Breast epithelium (tissue), 4 donors: ENCODE results near the gene SCRG1. TPM values are rescaled to one million over a fixed set of nuclear protein-coding genes. Genes with fewer than 3 reads are reported as not detected.
A peak's percentile ranks its signal among the peaks of the same experiment; 100 is the strongest.

Experiments
- DNase-seq, 2 donors: peaks; one replicate each; pipeline ENCODE4 v3.0.0-alpha.2; 2019; ENCODE audit warnings: low spot score in 2 of 2
- H3K27ac ChIP-seq, 2 donors: fragments of 200-600 bp; sonication (generic) in 1 of 2; one replicate each; pipeline ENCODE4 v1.5.1; 2016 to 2019; ENCODE audit warnings: mild to moderate bottlenecking in 1 of 2
- H3K27me3 ChIP-seq, 2 donors: fragments of 200-600 bp; sonication (generic) in 1 of 2; one replicate each; pipeline versions ENCODE4 v1.5.1 to v1.6.0; 2017 to 2019; ENCODE audit warnings: control low read depth in 1 of 2, mild to moderate bottlenecking in 1 of 2
- H3K36me3 ChIP-seq: fragments of 200-600 bp; one replicate; pipeline ENCODE4 v1.5.1; 2019
- H3K4me1 ChIP-seq, 2 donors: fragments of 200-600 bp; sonication (generic); one replicate each; pipeline ENCODE4 v1.5.1; 2016 to 2019; ENCODE audit warnings: control low read depth in 1 of 2
- H3K4me3 ChIP-seq, 3 donors: fragments of 200-600 bp; sonication (generic); 1 replicate in 2 of 3; 2 replicates in 1 of 3; pipeline ENCODE4 v1.5.1; 2016 to 2019; ENCODE audit warnings: mild to moderate bottlenecking in 3 of 3, moderate library complexity in 2 of 3
- H3K9me3 ChIP-seq, 2 donors: fragments of 200-600 bp; sonication (generic) in 1 of 2; one replicate each; pipeline ENCODE4 v1.5.1; 2016 to 2019; ENCODE audit warnings: control low read depth in 1 of 2
- CTCF ChIP-seq, 3 donors: fragments of 450-650 bp; IDR thresholded peaks; one replicate each; pipeline ENCODE4 v1.5.1; 2016 to 2017; ENCODE audit warnings: antibody characterized with exemption in 3 of 3, mild to moderate bottlenecking in 3 of 3, moderate library complexity in 3 of 3
- POLR2A ChIP-seq: fragments of 450-650 bp; IDR thresholded peaks from one replicate; pipeline ENCODE4 v1.6.1; 2016; ENCODE audit warnings: antibody characterized with exemption, mild to moderate bottlenecking, moderate library complexity
- POLR2AphosphoS5 ChIP-seq, 3 donors: sonication (generic); formaldehyde crosslinking; IDR thresholded peaks; one replicate each; pipeline ENCODE4 v1.6.1; 2017; ENCODE audit warnings: antibody characterized with exemption in 3 of 3
- intact Hi-C: fragments of 100-400 bp; cut with DNase I; formaldehyde crosslinking; loops from one replicate; pipeline ENCODE4 v1.15.1; 2023; ENCODE audit warnings: low total_unique reads
- total RNA-seq, 3 donors: library from RNA; depleted of rRNA; stranded (reverse); fragments of >200 nt; gene quantifications; one replicate each; pipeline ENCODE4 v1.1.0, GENCODE V29; 2016

The SCRG1 gene
- total RNA-seq, 3 donors from 2014 or later, result under 0.01 to 4.0 (median 0.48) TPM

DNA sequence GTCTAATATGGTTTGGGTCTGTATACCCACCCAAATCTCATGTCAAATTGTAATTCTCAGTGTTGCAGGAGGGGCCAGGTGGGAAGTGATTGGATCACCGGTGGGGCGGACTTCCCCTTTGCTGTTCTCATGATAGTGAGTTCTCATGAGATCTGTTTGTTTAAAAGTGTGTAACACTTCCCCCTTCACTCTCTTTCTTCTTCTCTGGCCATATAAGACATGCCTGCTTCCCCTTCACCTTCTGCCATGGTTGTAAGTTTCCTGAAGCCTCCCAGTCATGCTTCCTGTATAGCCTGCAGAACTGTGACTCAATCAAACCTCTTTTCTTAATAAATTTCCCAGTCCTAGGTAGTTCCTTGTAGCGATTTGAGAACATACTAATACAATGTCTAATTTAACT, 19.7 kb upstream of the SCRG1 start:
- intact Hi-C loops, result no loop called here
- no peak for TF ChIP-seq CTCF (IDR thresholded peaks at IDR 0.05)
- TF ChIP-seq POLR2A, result no peak
- no peak for TF ChIP-seq POLR2AphosphoS5 (IDR thresholded peaks at IDR 0.05)
- Histone ChIP-seq H3K9me3 (no peaks in the 10 kb centered on the region), H3K27ac (no peak overlapping the region), H3K27me3 (no peaks in the 10 kb centered on the region), H3K4me1 (no peaks in the 10 kb centered on the region), H3K36me3 (no peaks in the 10 kb centered on the region), H3K4me3 (no peak overlapping the region)
- no peak for DNase-seq

DNA sequence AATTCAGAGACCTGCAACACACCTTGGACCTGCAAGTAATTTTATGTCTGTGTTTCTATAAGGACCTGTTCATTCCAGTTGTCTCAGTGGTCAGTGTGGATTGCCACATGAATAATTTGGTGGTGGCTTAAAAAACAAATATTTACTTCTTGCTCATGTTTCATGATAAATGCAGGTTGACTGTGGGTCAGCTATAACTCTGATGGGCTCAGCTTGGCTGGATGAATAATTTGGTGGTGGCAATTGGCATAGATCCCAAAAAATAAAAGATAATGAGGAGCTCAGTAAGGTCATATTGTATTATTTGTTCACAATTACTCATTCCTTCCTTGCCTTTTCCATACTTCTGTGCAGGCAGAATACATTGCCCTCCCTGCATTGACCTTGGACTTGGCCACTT, 18.9 kb upstream of the SCRG1 start:
- Histone ChIP-seq H3K4me3 (no peak overlapping the region), H3K9me3 (no peaks in the 10 kb centered on the region), H3K27me3 (no peaks in the 10 kb centered on the region), H3K27ac (no peak overlapping the region), H3K36me3 (no peaks in the 10 kb centered on the region), H3K4me1 (no peaks in the 10 kb centered on the region)
- TF ChIP-seq POLR2AphosphoS5 (IDR thresholded peaks at IDR 0.05), result no peak
- TF ChIP-seq CTCF (IDR thresholded peaks at IDR 0.05), result no peak
- TF ChIP-seq POLR2A, result no peak
- DNase-seq, result no peak
- intact Hi-C loops, result no loop called here

GRCh38 chr4:173415885-173416653, 17.2 kb upstream of the SCRG1 start:
- intact Hi-C loops, result no loop called here
- Histone ChIP-seq H3K27ac (peak overlapping the region; percentile 29 to 81), H3K4me1 (no peaks in the 10 kb centered on the region), H3K4me3 (peak overlapping the region in 1 of 3 donors; percentile 30), H3K9me3 (no peaks in the 10 kb centered on the region), H3K27me3 (no peaks in the 10 kb centered on the region), H3K36me3 (no peaks in the 10 kb centered on the region)
- DNase-seq, result peak in 1 of 2 donors; percentile 40
- no peak for TF ChIP-seq POLR2AphosphoS5 (IDR thresholded peaks at IDR 0.05)
- no peak for TF ChIP-seq POLR2A
- TF ChIP-seq CTCF (IDR thresholded peaks at IDR 0.05), result peak in 1 of 3 donors; percentile 50

DNA sequence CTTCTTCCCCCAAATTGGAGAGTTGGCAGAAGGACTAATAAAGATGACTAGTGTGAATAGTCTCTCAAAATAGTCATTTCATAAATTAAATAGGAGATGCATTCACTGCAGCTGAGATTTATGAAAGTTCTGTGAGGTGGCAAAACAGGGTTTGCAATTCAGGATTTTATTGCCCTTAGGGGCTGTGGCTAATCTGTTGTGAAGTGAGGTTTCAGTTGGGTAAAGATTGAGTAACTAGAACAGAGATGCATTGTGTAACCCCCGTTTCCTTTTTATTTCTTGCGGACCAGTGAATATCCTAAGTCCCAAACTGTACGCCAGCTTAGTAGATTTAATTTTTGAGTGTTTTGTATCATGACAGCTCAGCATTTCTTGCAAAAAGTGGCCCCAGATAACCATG, 16.2 kb upstream of the SCRG1 start:
- TF ChIP-seq CTCF (IDR thresholded peaks at IDR 0.05) (no peak), POLR2AphosphoS5 (IDR thresholded peaks at IDR 0.05) (no peak), POLR2A (no peak)
- no peaks in the 10 kb centered on the region for H3K27me3 ChIP-seq
- H3K4me1 ChIP-seq, result no peaks in the 10 kb centered on the region
- H3K9me3 ChIP-seq, result no peaks in the 10 kb centered on the region
- no peak overlapping the region for H3K4me3 ChIP-seq
- H3K36me3 ChIP-seq, result no peaks in the 10 kb centered on the region
- no peak for DNase-seq
- H3K27ac ChIP-seq, result peak overlapping the region; percentile 29 to 81
- intact Hi-C loops, result no loop called here

GRCh38 chr4:173414456-173414855, 15.5 kb upstream of the SCRG1 start:
- Histone ChIP-seq H3K36me3 (no peaks in the 10 kb centered on the region), H3K4me3 (no peak overlapping the region), H3K9me3 (no peaks in the 10 kb centered on the region), H3K4me1 (no peaks in the 10 kb centered on the region), H3K27me3 (no peaks in the 10 kb centered on the region), H3K27ac (peak overlapping the region in 1 of 2 donors; percentile 16)
- TF ChIP-seq POLR2A (no peak), POLR2AphosphoS5 (IDR thresholded peaks at IDR 0.05) (no peak), CTCF (IDR thresholded peaks at IDR 0.05) (no peak)
- DNase-seq, result no peak
- intact Hi-C loops, result no loop called here
